A673 (cell line): ENCODE data around the gene RNF141. TPM values are rescaled to one million over a fixed set of nuclear protein-coding genes. Genes with fewer than 3 reads are reported as not detected.

Experiments
- BruUV-seq: library from RNA; stranded (reverse); fragments of 400-500 nt; replicated peaks from 2 replicates; lab custom pipeline; 2021; lab: Mats Ljungman, UMichigan
- CTCF ChIA-PET: fragments of 300-600 bp; sonication (Branson Sonifier 250); formaldehyde crosslinking; loops from one replicate; lab custom pipeline; 2022; ENCODE audit warnings: antibody characterized with exemption; lab: Charles Lee
- POLR2A ChIA-PET: fragments of 300-600 bp; sonication (Branson Sonifier 250); formaldehyde crosslinking; loops from one replicate; lab custom pipeline; 2022; ENCODE audit warnings: antibody characterized with exemption; ENCODE audit not compliant: low non-redundant PET; lab: Charles Lee
- DNase-seq: peaks from one replicate; pipeline ENCODE4 v3.0.0-alpha.2; 2015; ENCODE audit warnings: low spot score
- H3K27ac ChIP-seq: fragments of 200-600 bp; sonication (generic); 2 replicates; pipeline ENCODE4 v1.5.1; 2016; ENCODE audit warnings: mixed run types, low read depth, mild to moderate bottlenecking, mixed read lengths, antibody characterized with exemption, low read length; ENCODE audit not compliant: poor library complexity, severe bottlenecking
- H3K27me3 ChIP-seq: fragments of 200-600 bp; sonication (generic); replicated peaks from 2 replicates; pipeline ENCODE4 v1.6.1; 2017; ENCODE audit warnings: mixed run types, low read depth, mild to moderate bottlenecking, mixed read lengths, antibody characterized with exemption, low read length; ENCODE audit not compliant: insufficient read depth, poor library complexity
- H3K36me3 ChIP-seq: fragments of 200-600 bp; sonication (generic); 2 replicates; pipeline ENCODE4 v1.6.1; 2016; ENCODE audit warnings: mixed run types, mild to moderate bottlenecking, mixed read lengths, antibody characterized with exemption, low read length; ENCODE audit not compliant: insufficient read depth, poor library complexity, severe bottlenecking
- H3K4me1 ChIP-seq: fragments of 200-600 bp; sonication (generic); 2 replicates; pipeline ENCODE4 v1.6.1; 2017; ENCODE audit warnings: mixed run types, mild to moderate bottlenecking, mixed read lengths, antibody characterized with exemption, low read length; ENCODE audit not compliant: insufficient read depth, poor library complexity, severe bottlenecking
- H3K4me3 ChIP-seq: fragments of 200-600 bp; sonication (generic); 2 replicates; pipeline ENCODE4 v1.5.1; 2016; ENCODE audit warnings: low read depth, mixed run types, mild to moderate bottlenecking, mixed read lengths, low read length; ENCODE audit not compliant: poor library complexity, severe bottlenecking
- H3K9me3 ChIP-seq: fragments of 200-600 bp; sonication (generic); 2 replicates; pipeline ENCODE4 v1.6.1; 2016; ENCODE audit warnings: mixed run types, low read depth, mild to moderate bottlenecking, mixed read lengths, antibody characterized with exemption, low read length; ENCODE audit not compliant: poor library complexity, severe bottlenecking
- EZH2 ChIP-seq: fragments of 200-600 bp; sonication (generic); IDR thresholded peaks from 2 replicates; pipeline ENCODE4 v1.6.1; 2017; ENCODE audit warnings: borderline replicate concordance, low read depth, mild to moderate bottlenecking, mixed read lengths, antibody characterized with exemption, low read length; ENCODE audit not compliant: poor library complexity, severe bottlenecking
- intact Hi-C: fragments of 100-400 bp; cut with micrococcal nuclease; formaldehyde crosslinking; loops from one replicate; pipeline ENCODE4 v1.10.0; 2022; ENCODE audit not compliant: unreplicated experiment
- total RNA-seq: library from RNA; stranded (reverse); gene quantifications from 2 replicates; pipeline ENCODE4 v1.2.3, GENCODE V29; 2021
- TF ChIP-seq, protein P1 (sequence below): fragments of 300-800, 200-600 bp; sonication (generic); conservative IDR thresholded peaks from 2 replicates; pipeline ENCODE4 v1.5.1; 2017; ENCODE audit warnings: low read depth, mild to moderate bottlenecking, antibody characterized with exemption, low read length, moderate library complexity, mixed read lengths

Gene RNF141
- total RNA-seq, 1 experiment from 2014 or later = 36.4 TPM

GRCh38 chr11:10564030-10564429, 23.0 kb upstream of the RNF141 start:
- no peak for DNase-seq
- TF ChIP-seq EZH2 = no peak
- TF ChIP-seq, protein P1, sequence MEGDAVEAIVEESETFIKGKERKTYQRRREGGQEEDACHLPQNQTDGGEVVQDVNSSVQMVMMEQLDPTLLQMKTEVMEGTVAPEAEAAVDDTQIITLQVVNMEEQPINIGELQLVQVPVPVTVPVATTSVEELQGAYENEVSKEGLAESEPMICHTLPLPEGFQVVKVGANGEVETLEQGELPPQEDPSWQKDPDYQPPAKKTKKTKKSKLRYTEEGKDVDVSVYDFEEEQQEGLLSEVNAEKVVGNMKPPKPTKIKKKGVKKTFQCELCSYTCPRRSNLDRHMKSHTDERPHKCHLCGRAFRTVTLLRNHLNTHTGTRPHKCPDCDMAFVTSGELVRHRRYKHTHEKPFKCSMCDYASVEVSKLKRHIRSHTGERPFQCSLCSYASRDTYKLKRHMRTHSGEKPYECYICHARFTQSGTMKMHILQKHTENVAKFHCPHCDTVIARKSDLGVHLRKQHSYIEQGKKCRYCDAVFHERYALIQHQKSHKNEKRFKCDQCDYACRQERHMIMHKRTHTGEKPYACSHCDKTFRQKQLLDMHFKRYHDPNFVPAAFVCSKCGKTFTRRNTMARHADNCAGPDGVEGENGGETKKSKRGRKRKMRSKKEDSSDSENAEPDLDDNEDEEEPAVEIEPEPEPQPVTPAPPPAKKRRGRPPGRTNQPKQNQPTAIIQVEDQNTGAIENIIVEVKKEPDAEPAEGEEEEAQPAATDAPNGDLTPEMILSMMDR = no peak
- Histone ChIP-seq H3K9me3 (no peaks in the 10 kb centered on the region), H3K4me1 (peaks cover 26% of the 10 kb centered on the region), H3K27me3 (no peaks in the 10 kb centered on the region), H3K36me3 (no peaks in the 10 kb centered on the region), H3K27ac (peak overlapping the region; percentile 50), H3K4me3 (no peak overlapping the region)
- BruUV-seq = no TSS peak
- CTCF ChIA-PET = no interaction called here
- intact Hi-C loops = loop anchor here (1.0 to 2.0 kb wide), 2 partner anchors 90 to 171 kb away; no protein-coding TSS in a partner anchor
- POLR2A ChIA-PET = no interaction called here

- ChIA-PET CTCF (no interaction called here), POLR2A (interaction anchor here (0.6 kb wide), 1 partner anchor 88 kb away, joined by 4 read pairs; no protein-coding TSS in a partner anchor)
- no peaks in the 10 kb centered on the region for H3K27me3 ChIP-seq
- H3K4me3 ChIP-seq = no peak overlapping the region
- BruUV-seq = no TSS peak
- H3K4me1 ChIP-seq = peaks cover 39% of the 10 kb centered on the region
- no peaks in the 10 kb centered on the region for H3K9me3 ChIP-seq
- peak overlapping the region; percentile 50 for H3K27ac ChIP-seq
- no peaks in the 10 kb centered on the region for H3K36me3 ChIP-seq
- TF ChIP-seq, protein P1 = no peak
- no peak for TF ChIP-seq EZH2
- peak; percentile 40 for DNase-seq
- intact Hi-C loops = no loop called here
These were observed 21.0 kb upstream of the RNF141 start for GRCh38 chr11:10561947-10562346.

GRCh38 chr11:10561043-10561818, 20.2 kb upstream of the RNF141 start:
- no peak for DNase-seq
- intact Hi-C loops = no loop called here

More at GRCh38 chr11:10561043-10561818, 20.2 kb upstream of the RNF141 start:
- ChIA-PET CTCF (no interaction called here), POLR2A (interaction anchor here (0.6 kb wide), 2 partner anchors 155 to 1024 kb away, joined by 4 to 11 read pairs; no protein-coding TSS in a partner anchor)
- no TSS peak for BruUV-seq
- Histone ChIP-seq H3K4me1 (peaks cover 40% of the 10 kb centered on the region), H3K4me3 (no peak overlapping the region), H3K27me3 (no peaks in the 10 kb centered on the region), H3K27ac (no peak overlapping the region), H3K9me3 (no peaks in the 10 kb centered on the region), H3K36me3 (no peaks in the 10 kb centered on the region)
- no peak for TF ChIP-seq EZH2
- TF ChIP-seq, protein P1 = no peak
